Upper lobe of left lung (tissue), 6 donors: Measurements from ENCODE around the gene PSMG4. TPM values are rescaled to one million over a fixed set of nuclear protein-coding genes. Genes with fewer than 3 reads are reported as not detected.

ENCODE experiments used
- ATAC-seq, 2 donors: fragments of 200-7000 bp; cut with Tn5 transposase; one replicate each; pipeline ENCODE4 v1.9.1; 2022; ENCODE audit warnings: mild to moderate bottlenecking in 2 of 2, moderate library complexity in 2 of 2; ENCODE audit not compliant: low FRiP score in 2 of 2
- DNase-seq, 2 donors: peaks; one replicate each; pipeline ENCODE4 v3.0.0-alpha.2; 2019 to 2020
- H3K27ac ChIP-seq, 4 donors: fragments of 200-600 bp; sonication (generic); one replicate each; pipeline ENCODE4 v1.5.1; 2016 to 2019
- H3K27me3 ChIP-seq, 4 donors: fragments of 200-600 bp; sonication (generic); one replicate each; pipeline ENCODE4 v1.5.1; 2017 to 2019
- H3K36me3 ChIP-seq, 4 donors: fragments of 200-600 bp; sonication (generic); one replicate each; pipeline ENCODE4 v1.5.1; 2016 to 2019
- H3K4me1 ChIP-seq, 4 donors: fragments of 200-600 bp; sonication (generic); one replicate each; pipeline ENCODE4 v1.5.1; 2018 to 2019
- H3K4me3 ChIP-seq, 4 donors: fragments of 200-600 bp; sonication (generic); one replicate each; pipeline ENCODE4 v1.5.1; 2017 to 2019; ENCODE audit warnings: mild to moderate bottlenecking in 2 of 4, moderate library complexity in 1 of 4
- H3K9me3 ChIP-seq, 4 donors: fragments of 200-600 bp; sonication (generic); one replicate each; pipeline ENCODE4 v1.5.1; 2018 to 2019
- EP300 ChIP-seq, 4 donors: sonication (generic); formaldehyde crosslinking; IDR thresholded peaks; one replicate each; pipeline ENCODE4 v1.5.1; 2017; ENCODE audit warnings: antibody characterized with exemption in 4 of 4, control low read depth in 2 of 4
- POLR2A ChIP-seq, 4 donors: fragments of 450-650 bp; IDR thresholded peaks; one replicate each; pipeline ENCODE4 v1.5.1; 2016 to 2017; ENCODE audit warnings: antibody characterized with exemption in 4 of 4, mild to moderate bottlenecking in 2 of 4
- POLR2AphosphoS5 ChIP-seq, 2 donors: sonication (generic); formaldehyde crosslinking; IDR thresholded peaks; one replicate each; pipeline ENCODE4 v1.5.1; 2017; ENCODE audit warnings: antibody characterized with exemption in 2 of 2
- WGBS, 2 donors: methylation state at CpG; one replicate each; pipeline ENCODE4 v1.1.5; 2017 to 2018; 5-methylcytosine and 5-hydroxymethylcytosine counted together
- total RNA-seq, 6 donors: library from RNA; depleted of rRNA in 4 of 6; stranded (reverse); fragments of >200 nt in 4 of 6; gene quantifications; one replicate each; pipeline versions ENCODE4 v1.1.0 to v1.2.1, GENCODE V29; 2016 to 2021
- TF ChIP-seq, protein P1 (sequence below), 6 experiments: fragments of 450-650 bp in 4 of 6; fragments of 200-600 bp in 2 of 6; sonication (generic) in 2 of 6; IDR thresholded peaks; one replicate each; pipeline ENCODE4 v1.5.1; 2016 to 2019; ENCODE audit warnings: antibody characterized with exemption in 6 of 6
- donor health status: DM: no; HTN: no; CAD: no; lungs with moderate emphysema.
- donor health status: DM: no; HTN: yes; CAD: no; lungs with severe emphysema.

Gene PSMG4
- total RNA-seq, 6 donors from 2014 or later, result 17.0 to 24.5 (median 22.9) TPM

DNA sequence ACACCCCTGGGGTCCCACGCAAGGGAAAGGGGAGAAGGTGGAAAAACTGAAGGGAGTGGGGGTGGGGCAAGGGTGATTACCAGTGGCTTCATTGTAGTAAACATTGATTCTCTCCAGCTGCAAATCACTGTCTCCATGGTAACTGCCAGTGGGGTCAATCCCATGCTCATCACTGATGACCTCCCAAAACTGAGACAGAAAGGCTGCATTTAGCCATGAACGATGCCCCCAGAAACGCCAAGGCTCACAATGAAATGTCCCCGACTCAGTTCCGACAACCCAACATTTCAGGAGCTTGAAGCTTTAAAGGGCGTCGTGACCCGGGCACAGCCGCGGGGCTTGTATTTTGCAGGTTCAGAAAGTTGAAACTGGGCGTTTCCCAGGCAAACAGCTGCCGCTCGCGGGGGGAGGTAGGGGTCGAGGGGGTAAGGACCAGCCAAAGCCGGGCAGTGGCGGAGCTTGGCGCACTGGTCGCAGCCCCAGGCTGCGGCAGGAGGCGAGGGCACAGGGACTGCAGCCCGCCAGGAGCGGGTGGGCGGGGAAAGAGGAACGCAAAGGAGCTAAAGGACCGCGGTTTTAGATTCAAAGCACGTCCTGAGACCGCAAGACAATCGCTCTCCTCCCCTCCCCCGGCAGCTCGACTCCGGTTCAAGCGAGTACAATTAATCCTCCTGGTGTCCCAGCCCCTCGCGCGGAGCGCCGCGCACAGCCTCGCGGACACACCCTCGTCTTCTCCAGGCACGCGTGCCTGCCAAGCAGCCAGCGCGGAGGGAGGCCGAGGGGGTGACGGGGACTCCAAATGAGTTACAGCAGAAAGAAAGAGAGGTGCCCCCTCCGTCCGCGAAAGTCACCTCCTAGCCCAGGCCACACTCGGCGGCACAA is 32.0 kb upstream of the PSMG4 start:
- peak overlapping the region in 3 of 4 donors; percentile 20 to 38 (median 24) for H3K4me3 ChIP-seq
- no peak for TF ChIP-seq POLR2AphosphoS5 (IDR thresholded peaks at IDR 0.05)
- TF ChIP-seq, protein P1, sequence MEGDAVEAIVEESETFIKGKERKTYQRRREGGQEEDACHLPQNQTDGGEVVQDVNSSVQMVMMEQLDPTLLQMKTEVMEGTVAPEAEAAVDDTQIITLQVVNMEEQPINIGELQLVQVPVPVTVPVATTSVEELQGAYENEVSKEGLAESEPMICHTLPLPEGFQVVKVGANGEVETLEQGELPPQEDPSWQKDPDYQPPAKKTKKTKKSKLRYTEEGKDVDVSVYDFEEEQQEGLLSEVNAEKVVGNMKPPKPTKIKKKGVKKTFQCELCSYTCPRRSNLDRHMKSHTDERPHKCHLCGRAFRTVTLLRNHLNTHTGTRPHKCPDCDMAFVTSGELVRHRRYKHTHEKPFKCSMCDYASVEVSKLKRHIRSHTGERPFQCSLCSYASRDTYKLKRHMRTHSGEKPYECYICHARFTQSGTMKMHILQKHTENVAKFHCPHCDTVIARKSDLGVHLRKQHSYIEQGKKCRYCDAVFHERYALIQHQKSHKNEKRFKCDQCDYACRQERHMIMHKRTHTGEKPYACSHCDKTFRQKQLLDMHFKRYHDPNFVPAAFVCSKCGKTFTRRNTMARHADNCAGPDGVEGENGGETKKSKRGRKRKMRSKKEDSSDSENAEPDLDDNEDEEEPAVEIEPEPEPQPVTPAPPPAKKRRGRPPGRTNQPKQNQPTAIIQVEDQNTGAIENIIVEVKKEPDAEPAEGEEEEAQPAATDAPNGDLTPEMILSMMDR (IDR thresholded peaks at IDR 0.05), result no peak
- no peak for TF ChIP-seq POLR2A (IDR thresholded peaks at IDR 0.05)
- TF ChIP-seq EP300 (IDR thresholded peaks at IDR 0.05), result no peak
- WGBS, 2 donors, result 6 to 9% methylated on average over 16 to 30 of the region's 54 CpGs
- no peaks in the 10 kb centered on the region for H3K9me3 ChIP-seq
- ATAC-seq (peak in 1 of 2 donors; percentile 51), DNase-seq (peak in 1 of 2 donors; percentile 89)
- H3K27ac ChIP-seq, result no peak overlapping the region
- peaks cover 11 to 56% (median 31%) of the 10 kb centered on the region in 4 donors for H3K27me3 ChIP-seq
- no peaks in the 10 kb centered on the region for H3K36me3 ChIP-seq
- peaks cover 43 to 54% (median 45%) of the 10 kb centered on the region in 4 donors for H3K4me1 ChIP-seq

DNA sequence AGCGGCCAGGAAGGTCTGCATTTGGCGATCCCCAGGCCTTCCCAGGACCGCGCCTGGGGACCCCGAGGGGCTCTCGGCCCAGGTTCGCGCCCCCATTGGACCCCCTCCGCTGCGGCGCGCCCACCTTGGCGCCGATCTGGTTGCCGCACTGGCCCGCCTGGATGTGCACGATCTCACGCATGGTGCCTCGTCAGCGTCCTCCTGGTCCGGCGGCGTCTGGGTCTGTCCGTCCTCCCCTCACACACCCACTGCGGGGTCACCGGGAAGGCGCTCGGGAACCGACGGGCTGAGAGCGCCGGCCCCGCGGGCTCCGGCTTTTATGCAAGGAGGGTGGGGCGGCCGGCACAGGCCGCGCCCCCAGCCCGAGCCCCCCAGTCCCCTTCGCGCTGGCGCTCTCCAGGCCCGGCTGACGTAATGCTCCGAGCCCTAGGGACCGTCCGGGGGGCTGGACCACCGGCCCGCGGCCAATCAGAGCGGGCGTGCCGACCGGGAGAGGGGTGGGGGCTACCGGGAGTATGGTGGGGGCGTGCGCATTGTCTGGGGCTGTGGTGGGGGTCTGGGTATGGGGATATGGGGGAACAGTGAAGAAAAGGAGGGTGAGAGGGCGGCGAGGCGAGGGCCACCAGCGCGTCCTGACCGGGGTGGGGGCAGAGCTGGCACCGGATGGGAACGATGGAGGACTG is 31.2 kb upstream of the PSMG4 start, which contains the start of gene TUBB2B:
TSS of gene TUBB2B (minus strand) at position 291 of the 683 bp plus-strand sequence. CDS start at position 181, 110 bp downstream.
- Histone ChIP-seq H3K27ac (no peak within 1 kb of the TSS), H3K27me3 (peaks cover 11 to 56% (median 31%) of the 10 kb centered on the region in 4 donors), H3K4me1 (peaks cover 48 to 60% (median 52%) of the 10 kb centered on the region in 4 donors), H3K36me3 (no peaks in the 10 kb centered on the region), H3K9me3 (no peaks in the 10 kb centered on the region), H3K4me3 (peak within 1 kb of the TSS in 3 of 4 donors; percentile 20 to 38 (median 24))
- 1 to 3% methylated on average over 12 to 47 of the region's 66 CpGs for WGBS, 2 donors
- DNase-seq (peak in 1 of 2 donors; percentile 85), ATAC-seq (peak in 1 of 2 donors; percentile 79)
- TF ChIP-seq, protein P1 (IDR thresholded peaks at IDR 0.05), result no peak
- TF ChIP-seq EP300 (IDR thresholded peaks at IDR 0.05), result no peak
- no peak for TF ChIP-seq POLR2AphosphoS5 (IDR thresholded peaks at IDR 0.05)
- TF ChIP-seq POLR2A (IDR thresholded peaks at IDR 0.05), result no peak

GRCh38 chr6:3228046-3228671 is 30.6 kb upstream of the PSMG4 start:
- Histone ChIP-seq H3K4me3 (peak overlapping the region in 3 of 4 donors; percentile 6 to 38 (median 24)), H3K36me3 (no peaks in the 10 kb centered on the region), H3K9me3 (no peaks in the 10 kb centered on the region), H3K4me1 (peaks cover 48 to 60% (median 52%) of the 10 kb centered on the region in 4 donors), H3K27ac (no peak overlapping the region), H3K27me3 (peaks cover 12 to 58% (median 31%) of the 10 kb centered on the region in 4 donors)
- DNase-seq (peak in 1 of 2 donors; percentile 85), ATAC-seq (no peak)
- no peak for TF ChIP-seq EP300 (IDR thresholded peaks at IDR 0.05)
- TF ChIP-seq POLR2AphosphoS5 (IDR thresholded peaks at IDR 0.05), result no peak
- no peak for TF ChIP-seq POLR2A (IDR thresholded peaks at IDR 0.05)
- TF ChIP-seq, protein P1 (IDR thresholded peaks at IDR 0.05), result no peak
- WGBS, 2 donors, result 1 to 2% methylated on average over 21 to 23 of the region's 38 CpGs

DNA sequence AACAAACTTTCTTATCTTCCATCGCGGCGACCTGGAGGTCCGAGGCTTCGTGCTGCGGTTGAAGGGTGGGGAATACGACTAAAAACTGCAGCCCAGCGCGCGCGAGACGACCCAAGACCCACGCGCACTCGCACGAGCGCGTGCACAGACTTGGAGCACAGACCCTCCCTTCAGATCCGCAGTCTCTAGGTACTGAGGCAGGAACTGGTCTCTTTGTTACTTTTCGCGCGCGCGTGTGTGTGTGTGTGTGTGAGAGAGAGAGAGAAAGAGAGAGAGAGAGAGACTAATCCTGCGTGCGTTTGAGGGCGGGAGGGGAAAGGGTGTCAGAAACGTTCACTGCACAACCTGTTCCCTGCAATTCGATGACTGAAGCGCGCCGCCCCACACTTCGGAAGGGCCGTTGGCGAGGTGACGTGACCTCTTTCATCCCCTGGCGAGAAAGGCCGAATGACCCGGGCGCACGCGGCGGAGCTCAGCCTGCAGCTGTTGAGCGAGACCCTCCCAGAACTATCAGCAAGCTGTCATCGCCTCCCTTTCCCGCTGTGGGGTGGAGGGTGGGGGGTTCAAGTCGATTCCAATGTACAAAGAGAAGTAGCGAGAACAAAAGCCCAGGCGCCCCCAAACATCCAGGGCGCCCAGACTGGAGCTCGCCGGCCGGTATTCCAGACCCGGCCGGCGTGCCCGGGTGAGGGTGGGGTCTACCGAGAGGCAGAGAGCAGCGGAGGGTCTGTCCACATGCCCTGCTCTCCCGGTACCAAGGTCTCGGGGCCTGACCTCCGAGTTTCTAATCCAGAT is 29.8 kb upstream of the PSMG4 start:
- no peak overlapping the region for H3K27ac ChIP-seq
- peaks cover 12 to 63% (median 33%) of the 10 kb centered on the region in 4 donors for H3K27me3 ChIP-seq
- H3K36me3 ChIP-seq, result no peaks in the 10 kb centered on the region
- H3K4me1 ChIP-seq, result peaks cover 48 to 60% (median 52%) of the 10 kb centered on the region in 4 donors
- H3K4me3 ChIP-seq, result peak overlapping the region in 3 of 4 donors; percentile 6 to 38 (median 24)
- TF ChIP-seq POLR2A (IDR thresholded peaks at IDR 0.05) (no peak), POLR2AphosphoS5 (IDR thresholded peaks at IDR 0.05) (no peak), EP300 (IDR thresholded peaks at IDR 0.05) (no peak)
- TF ChIP-seq, protein P1 (IDR thresholded peaks at IDR 0.05), result no peak
- WGBS, 2 donors, result 3 to 7% methylated on average over 29 to 62 of the region's 62 CpGs
- DNase-seq (peak in 1 of 2 donors; percentile 85), ATAC-seq (no peak)
- H3K9me3 ChIP-seq, result no peaks in the 10 kb centered on the region
